ENCODE data around the gene NID1. TPM values are rescaled to one million over a fixed set of nuclear protein-coding genes. Genes with fewer than 3 reads are reported as not detected.

Gene NID1
- total RNA-seq, 4 donors from 2014 or later: 27.8 to 91.8 (median 69.4) TPM

GRCh38 chr1:236002025-236002390, 62.9 kb downstream of the NID1 start:
- H3K27me3 ChIP-seq: no peaks in the 10 kb centered on the region
- no peaks in the 10 kb centered on the region for H3K36me3 ChIP-seq
- no peak for DNase-seq
- TF ChIP-seq CTCF (IDR thresholded peaks at IDR 0.05): no peak
- TF ChIP-seq POLR2A (IDR thresholded peaks at IDR 0.05): no peak
- H3K4me1 ChIP-seq: peaks cover 22 to 39% of the 10 kb centered on the region in 2 donors
- H3K27ac ChIP-seq: peak overlapping the region in 2 of 3 donors; percentile 46 to 59
- no peaks in the 10 kb centered on the region for H3K9me3 ChIP-seq
- intact Hi-C loops (cut with DNase I): no loop called here
- WGBS, 2 donors: 85% methylated on average over 7 of the region's 7 CpGs
- no peak overlapping the region for H3K4me3 ChIP-seq (replicated peaks in 1 of 3)

GRCh38 chr1:236000781-236001180, 64.1 kb downstream of the NID1 start:
- Histone ChIP-seq H3K4me1 (peaks cover 22 to 39% of the 10 kb centered on the region in 2 donors), H3K36me3 (no peaks in the 10 kb centered on the region), H3K9me3 (no peaks in the 10 kb centered on the region), H3K27ac (peak overlapping the region; percentile 24 to 59 (median 53)), H3K4me3 (replicated peaks in 1 of 3) (no peak overlapping the region), H3K27me3 (no peaks in the 10 kb centered on the region)
- 31 to 50% methylated on average over 6 of the region's 6 CpGs for WGBS, 2 donors
- peak; percentile 50 to 65 for DNase-seq
- TF ChIP-seq CTCF (IDR thresholded peaks at IDR 0.05): no peak
- intact Hi-C loops (cut with DNase I): no loop called here

- Histone ChIP-seq H3K27ac (peak overlapping the region in 2 of 3 donors; percentile 53 to 59), H3K36me3 (no peaks in the 10 kb centered on the region), H3K4me1 (peaks cover 22 to 39% of the 10 kb centered on the region in 2 donors), H3K4me3 (replicated peaks in 1 of 3) (no peak overlapping the region), H3K9me3 (no peaks in the 10 kb centered on the region), H3K27me3 (no peaks in the 10 kb centered on the region)
- TF ChIP-seq CTCF (IDR thresholded peaks at IDR 0.05): no peak
- no peak for TF ChIP-seq POLR2A (IDR thresholded peaks at IDR 0.05)
- DNase-seq: no peak
- intact Hi-C loops (cut with DNase I): no loop called here
- WGBS, 2 donors: 40 to 43% methylated on average over 8 of the region's 8 CpGs
These were observed 65.5 kb downstream of the NID1 start for GRCh38 chr1:235999259-235999925.

GRCh38 chr1:235998812-235999211, 66.1 kb downstream of the NID1 start:
- H3K9me3 ChIP-seq: no peaks in the 10 kb centered on the region
- H3K4me1 ChIP-seq: peaks cover 22 to 39% of the 10 kb centered on the region in 2 donors
- no peaks in the 10 kb centered on the region for H3K27me3 ChIP-seq
- no peak for TF ChIP-seq POLR2A (IDR thresholded peaks at IDR 0.05)
- TF ChIP-seq CTCF (IDR thresholded peaks at IDR 0.05): no peak
- intact Hi-C loops (cut with DNase I): no loop called here
- 25 to 62% methylated on average over 6 of the region's 6 CpGs for WGBS, 2 donors
- H3K27ac ChIP-seq: peak overlapping the region in 1 of 3 donors; percentile 59
- DNase-seq: no peak
- H3K4me3 ChIP-seq (replicated peaks in 1 of 3): no peak overlapping the region
- H3K36me3 ChIP-seq: no peaks in the 10 kb centered on the region

- H3K9me3 ChIP-seq: no peaks in the 10 kb centered on the region
- peak overlapping the region in 1 of 3 donors; percentile 59 for H3K27ac ChIP-seq
- H3K4me1 ChIP-seq: peaks cover 22 to 39% of the 10 kb centered on the region in 2 donors
- DNase-seq: no peak
- no peak overlapping the region for H3K4me3 ChIP-seq (replicated peaks in 1 of 3)
- intact Hi-C loops (cut with DNase I): no loop called here
- no peaks in the 10 kb centered on the region for H3K36me3 ChIP-seq
- no peak for TF ChIP-seq POLR2A (IDR thresholded peaks at IDR 0.05)
- TF ChIP-seq CTCF (IDR thresholded peaks at IDR 0.05): no peak
- 42 to 59% methylated on average over 5 of the region's 5 CpGs for WGBS, 2 donors
- H3K27me3 ChIP-seq: no peaks in the 10 kb centered on the region
These were observed 67.0 kb downstream of the NID1 start for GRCh38 chr1:235997931-235998330.

All from thyroid gland (tissue), 4 donors.